HCT116 (cell line): Measurements from ENCODE around the gene SYNGAP1. TPM values are rescaled to one million over a fixed set of nuclear protein-coding genes. Genes with fewer than 3 reads are reported as not detected.

Source experiments
- ATAC-seq: fragments of 200-7000 bp; cut with Tn5 transposase; 2 replicates; pipeline ENCODE4 v1.9.1; 2020; ENCODE audit warnings: mild to moderate bottlenecking, moderate library complexity
- BruUV-seq: library from RNA; stranded (reverse); fragments of 400-500 nt; replicated peaks from 2 replicates; lab custom pipeline; 2021; lab: Mats Ljungman, UMichigan
- CTCF ChIA-PET: fragments of 300-600 bp; sonication (Branson Sonifier 250); formaldehyde crosslinking; loops from one replicate; lab custom pipeline; 2021; ENCODE audit warnings: antibody characterized with exemption; lab: Charles Lee
- POLR2A ChIA-PET: fragments of 300-600, 350-600 bp; sonication (Branson Sonifier 250); formaldehyde crosslinking; loops from one replicate; lab custom pipeline; 2021; ENCODE audit warnings: antibody characterized with exemption; lab: Charles Lee
- RAD21 ChIA-PET, 2 experiments: fragments of 300-600 bp; sonication (Branson Sonifier 250); formaldehyde crosslinking; loops; one replicate each; lab custom pipeline; 2023; ENCODE audit warnings: low total read pairs in 2 of 2; ENCODE audit not compliant: uncharacterized antibody in 2 of 2, unreplicated experiment in 2 of 2, low non-redundant PET in 1 of 2; lab: Charles Lee
- DNase-seq: peaks from one replicate; pipeline ENCODE4 v3.0.0-alpha.2; 2010; ENCODE audit warnings: low read depth, low spot score
- H2AFZ ChIP-seq: fragments of 200-600 bp; shearing (Covaris generic), sonication (generic); 2 replicates; pipeline ENCODE4 v1.6.1; 2017; ENCODE audit warnings: low read depth, mixed run types, mixed read lengths, antibody characterized with exemption, low read length; ENCODE audit not compliant: poor library complexity, severe bottlenecking
- H3K27ac ChIP-seq: 2 replicates; pipeline ENCODE4 v1.5.1; 2012; ENCODE audit warnings: low read depth, low read length
- H3K27me3 ChIP-seq: fragments of 200-600 bp; sonication (generic); 2 replicates; pipeline ENCODE4 v1.6.1; 2016; ENCODE audit warnings: mixed run types, low read length, mixed read lengths; ENCODE audit not compliant: insufficient read depth
- H3K36me3 ChIP-seq, 2 experiments: fragments of 200-500 bp in 1 of 2; fragments of 200-600 bp in 1 of 2; sonication (Bioruptor generic) in 1 of 2; sonication (generic) in 1 of 2; 2 replicates each; pipeline versions ENCODE4 v1.5.1 to v1.6.1; 2014 to 2016; ENCODE audit warnings: low read length in 2 of 2, inconsistent platforms in 1 of 2, mixed read lengths in 1 of 2, mixed run types in 1 of 2; ENCODE audit not compliant: insufficient read depth in 2 of 2, control insufficient read depth in 1 of 2
- H3K4me1 ChIP-seq, 2 experiments: fragments of 200-600 bp in 1 of 2; sonication (generic) in 1 of 2; 2 replicates each; pipeline versions ENCODE4 v1.5.1 to v1.6.1; 2012 to 2017; ENCODE audit warnings: low read length in 2 of 2, inconsistent platforms in 1 of 2, mild to moderate bottlenecking in 1 of 2, mixed read lengths in 1 of 2, mixed run types in 1 of 2, moderate library complexity in 1 of 2; ENCODE audit not compliant: insufficient read depth in 2 of 2, control insufficient read depth in 1 of 2
- H3K4me2 ChIP-seq: fragments of 200-600 bp; sonication (generic); 2 replicates; pipeline ENCODE4 v1.6.1; 2017; ENCODE audit warnings: mixed run types, low read length, mixed read lengths
- H3K4me3 ChIP-seq, 2 experiments: fragments of 200-600 bp in 1 of 2; sonication (generic) in 1 of 2; replicated peaks in 1 of 2; 2 replicates each; pipeline ENCODE4 v1.5.1; 2011 to 2016; ENCODE audit warnings: low read length in 2 of 2, control low read depth in 1 of 2, low read depth in 1 of 2, mild to moderate bottlenecking in 1 of 2, mixed read lengths in 1 of 2, mixed run types in 1 of 2
- H3K79me2 ChIP-seq: fragments of 200-600 bp; sonication (generic); 2 replicates; pipeline ENCODE4 v1.6.1; 2017; ENCODE audit warnings: mild to moderate bottlenecking, mixed run types, low read length, moderate library complexity, mixed read lengths; ENCODE audit not compliant: insufficient read depth
- H3K9ac ChIP-seq: fragments of 200-600 bp; sonication (generic); 2 replicates; pipeline ENCODE4 v1.6.1; 2016; ENCODE audit warnings: low read length, mixed read lengths
- H3K9me2 ChIP-seq: fragments of 200-600 bp; sonication (generic), shearing (Covaris generic); 2 replicates; pipeline ENCODE4 v1.6.1; 2017; ENCODE audit warnings: mixed run types, mild to moderate bottlenecking, moderate library complexity; ENCODE audit not compliant: insufficient read depth
- H3K9me3 ChIP-seq, 2 experiments: fragments of 200-500 bp in 1 of 2; fragments of 200-600 bp in 1 of 2; sonication (Bioruptor generic) in 1 of 2; sonication (generic) in 1 of 2; 2 replicates each; pipeline ENCODE4 v1.6.1; 2014 to 2017; ENCODE audit warnings: low read length in 2 of 2, mixed read lengths in 2 of 2, inconsistent platforms in 1 of 2, low read depth in 1 of 2, mild to moderate bottlenecking in 1 of 2, mixed run types in 1 of 2, moderate library complexity in 1 of 2; ENCODE audit not compliant: control insufficient read depth in 1 of 2, insufficient read depth in 1 of 2
- H4K20me1 ChIP-seq: fragments of 200-600 bp; sonication (generic), shearing (Covaris generic); 2 replicates; pipeline ENCODE4 v1.6.1; 2017; ENCODE audit warnings: mixed run types, mild to moderate bottlenecking, moderate library complexity; ENCODE audit not compliant: insufficient read depth
- CEBPB ChIP-seq: IDR thresholded peaks from 2 replicates; pipeline ENCODE4 v1.6.1; 2012; ENCODE audit warnings: low read depth
- EGR1 ChIP-seq: IDR thresholded peaks from 2 replicates; pipeline ENCODE4 v1.6.1; 2012; ENCODE audit warnings: low read depth
- ELF1 ChIP-seq: IDR thresholded peaks from 2 replicates; pipeline ENCODE4 v1.6.1; 2012; ENCODE audit warnings: low read depth, borderline replicate concordance
- JUND ChIP-seq: IDR thresholded peaks from 2 replicates; pipeline ENCODE4 v1.6.1; 2012
- POLR2A ChIP-seq: IDR thresholded peaks from 2 replicates; pipeline ENCODE4 v1.7.0; 2011; ENCODE audit warnings: borderline replicate concordance; ENCODE audit not compliant: insufficient read depth, insufficient read length; ENCODE audit errors: extremely low read depth
- SIN3A ChIP-seq: IDR thresholded peaks from 2 replicates; pipeline ENCODE4 v1.6.1; 2012; ENCODE audit warnings: low read depth
- SRF ChIP-seq: IDR thresholded peaks from 2 replicates; pipeline ENCODE4 v1.6.1; 2012; ENCODE audit warnings: low read depth
- ZFX ChIP-seq: fragments of 450-650 bp; IDR thresholded peaks from 2 replicates; pipeline ENCODE4 v1.6.1; 2017
- ZNF274 ChIP-seq: fragments of 200-500 bp; sonication (Bioruptor generic); IDR thresholded peaks from 2 replicates; pipeline ENCODE4 v1.6.1; 2014; ENCODE audit warnings: mild to moderate bottlenecking, low read depth, low read length, inconsistent platforms
- intact Hi-C: fragments of 100-400 bp; cut with micrococcal nuclease; formaldehyde crosslinking; loops from 2 replicates; pipeline ENCODE4 v1.10.0; 2022
- total RNA-seq: library from RNA; stranded (reverse); gene quantifications from one replicate; pipeline ENCODE4 v1.2.1, GENCODE V29; 2021; ENCODE audit not compliant: unreplicated experiment
- TF ChIP-seq, protein P1 (sequence below): IDR thresholded peaks from 2 replicates; pipeline ENCODE4 v1.6.1; 2011; ENCODE audit warnings: mild to moderate bottlenecking, low read length, moderate library complexity; ENCODE audit not compliant: insufficient replicate concordance; ENCODE audit errors: extremely low read depth

Gene SYNGAP1
- total RNA-seq, 1 experiment from 2014 or later = 11.5 TPM

- H3K4me1 ChIP-seq = peaks cover 29 to 76% of the 10 kb centered on the region in 2 experiments
- no peak overlapping the region for H2AFZ ChIP-seq
- no peaks in the 10 kb centered on the region for H3K27me3 ChIP-seq
- H3K9me3 ChIP-seq = no peaks in the 10 kb centered on the region
- ChIA-PET CTCF (interaction anchor here (1.2 kb wide), 2 partner anchors 10 to 12 kb away, joined by 3 to 4 read pairs; partner anchors contain the start of gene CUTA), POLR2A (interaction anchor here (0.9 to 1.5 kb wide), 4 partner anchors 9 to 161 kb away, joined by 3 to 7 read pairs (median 4); partner anchors contain the start of gene ZBTB9), RAD21 (no interaction called here)
- BruUV-seq = no TSS peak
- no peaks in the 10 kb centered on the region for H3K36me3 ChIP-seq
- H3K4me3 ChIP-seq = no peak overlapping the region
- H3K4me2 ChIP-seq = peak overlapping the region; percentile 75
- ATAC-seq (no peak), DNase-seq (no peak)
- TF ChIP-seq ELF1 (no peak), SIN3A (no peak), ZFX (no peak), POLR2A (no peak), CEBPB (no peak), SRF (no peak), EGR1 (no peak), JUND (no peak), ZNF274 (no peak)
- TF ChIP-seq, protein P1, sequence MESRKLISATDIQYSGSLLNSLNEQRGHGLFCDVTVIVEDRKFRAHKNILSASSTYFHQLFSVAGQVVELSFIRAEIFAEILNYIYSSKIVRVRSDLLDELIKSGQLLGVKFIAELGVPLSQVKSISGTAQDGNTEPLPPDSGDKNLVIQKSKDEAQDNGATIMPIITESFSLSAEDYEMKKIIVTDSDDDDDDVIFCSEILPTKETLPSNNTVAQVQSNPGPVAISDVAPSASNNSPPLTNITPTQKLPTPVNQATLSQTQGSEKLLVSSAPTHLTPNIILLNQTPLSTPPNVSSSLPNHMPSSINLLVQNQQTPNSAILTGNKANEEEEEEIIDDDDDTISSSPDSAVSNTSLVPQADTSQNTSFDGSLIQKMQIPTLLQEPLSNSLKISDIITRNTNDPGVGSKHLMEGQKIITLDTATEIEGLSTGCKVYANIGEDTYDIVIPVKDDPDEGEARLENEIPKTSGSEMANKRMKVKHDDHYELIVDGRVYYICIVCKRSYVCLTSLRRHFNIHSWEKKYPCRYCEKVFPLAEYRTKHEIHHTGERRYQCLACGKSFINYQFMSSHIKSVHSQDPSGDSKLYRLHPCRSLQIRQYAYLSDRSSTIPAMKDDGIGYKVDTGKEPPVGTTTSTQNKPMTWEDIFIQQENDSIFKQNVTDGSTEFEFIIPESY = no peak
- H3K9me2 ChIP-seq = no peaks in the 10 kb centered on the region
- no peaks in the 10 kb centered on the region for H3K79me2 ChIP-seq
- H3K27ac ChIP-seq = no peak overlapping the region
- no peak overlapping the region for H3K9ac ChIP-seq
- intact Hi-C loops = no loop called here
- H4K20me1 ChIP-seq = no peaks in the 10 kb centered on the region
Measured at GRCh38 chr6:33430334-33430733, 10.5 kb downstream of the SYNGAP1 start.
